AG09309 (cell line): ENCODE results near the gene RNPS1.
A peak's percentile ranks its signal among the peaks of the same experiment; 100 is the strongest.

Experiments used
- DNase-seq: peaks from one replicate; pipeline ENCODE4 v3.0.0-alpha.2; 2010; ENCODE audit warnings: low read depth
- H3K4me3 ChIP-seq: 2 replicates; pipeline ENCODE4 v1.5.1; 2011; ENCODE audit warnings: mild to moderate bottlenecking, low read depth, low read length, moderate library complexity; ENCODE audit not compliant: control insufficient read depth
- CTCF ChIP-seq: IDR thresholded peaks from 2 replicates; pipeline ENCODE4 v1.5.1; 2011; ENCODE audit warnings: mild to moderate bottlenecking, low read depth, low read length, inconsistent platforms; ENCODE audit not compliant: insufficient read depth, control insufficient read depth; ENCODE audit errors: missing control alignments

The RNPS1 gene

DNA sequence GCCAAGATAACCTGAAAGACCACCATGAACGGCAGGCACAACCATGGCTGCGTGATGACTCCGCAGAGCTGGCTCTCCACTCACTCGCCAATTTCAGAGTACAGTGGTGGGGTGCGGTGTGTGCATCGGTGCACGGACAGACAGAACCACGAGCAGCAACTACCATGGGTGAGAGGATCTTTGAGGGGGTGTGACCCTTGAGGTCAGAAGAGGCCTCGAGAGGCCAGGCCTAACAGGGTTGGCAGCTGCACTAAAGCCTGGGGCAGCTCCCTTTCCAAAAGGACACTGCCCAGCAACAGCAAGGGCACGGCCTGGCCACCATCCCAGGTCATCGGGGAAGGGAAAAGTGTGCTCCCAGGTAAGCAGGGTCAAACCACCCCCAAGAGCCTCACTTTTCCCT is 14.6 kb downstream of the RNPS1 start:
- H3K4me3 ChIP-seq = no peak overlapping the region
- DNase-seq = no peak
- TF ChIP-seq CTCF = no peak

- no peak for TF ChIP-seq CTCF
- no peak overlapping the region for H3K4me3 ChIP-seq
- no peak for DNase-seq
Measured at GRCh38 chr16:2252806-2253148, 15.1 kb downstream of the RNPS1 start.

GRCh38 chr16:2251296-2252111 is 16.4 kb downstream of the RNPS1 start, which contains the start of gene ECI1:
ECI1 (minus strand) TSS chr16:2251587; CDS start chr16:2251566, 21 bp downstream.
- TF ChIP-seq CTCF = peak; percentile 68
- peak within 1 kb of the TSS; percentile 56 for H3K4me3 ChIP-seq
- peak; percentile 76 for DNase-seq

GRCh38 chr16:2250652-2251295 is 17.2 kb downstream of the RNPS1 start:
- TF ChIP-seq CTCF = no peak
- DNase-seq = no peak
- H3K4me3 ChIP-seq = peak overlapping the region; percentile 56

DNA sequence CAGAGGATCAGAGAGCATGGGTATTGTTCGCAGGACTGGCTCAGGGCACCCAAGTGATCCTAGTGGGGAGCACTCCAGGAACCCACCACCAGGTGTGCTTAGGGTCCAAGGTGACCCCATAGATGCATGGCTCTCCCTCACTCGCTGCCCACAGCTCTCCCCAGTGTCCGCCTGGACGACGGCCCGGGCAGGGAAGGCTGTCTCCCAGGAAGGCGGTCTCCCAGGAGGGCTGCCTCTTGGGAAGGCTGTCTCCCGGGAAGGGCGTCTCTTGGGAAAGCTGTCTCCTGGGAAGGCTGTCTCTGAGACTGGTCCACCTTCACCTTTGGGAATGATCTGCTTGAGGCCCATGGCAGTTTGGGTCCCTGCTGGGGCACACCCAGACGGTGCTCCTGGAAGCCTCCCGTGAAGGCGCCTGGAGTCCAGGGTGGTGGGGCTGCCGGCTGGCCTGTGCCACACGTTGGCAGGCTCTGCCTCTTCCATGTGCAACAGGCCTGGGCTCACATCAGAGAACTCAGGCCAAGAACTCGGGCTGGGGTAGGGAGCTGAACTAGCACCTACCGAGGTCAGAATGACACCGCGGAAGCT is 21.5 kb downstream of the RNPS1 start:
- no peak for DNase-seq
- no peak overlapping the region for H3K4me3 ChIP-seq
- no peak for TF ChIP-seq CTCF

DNA sequence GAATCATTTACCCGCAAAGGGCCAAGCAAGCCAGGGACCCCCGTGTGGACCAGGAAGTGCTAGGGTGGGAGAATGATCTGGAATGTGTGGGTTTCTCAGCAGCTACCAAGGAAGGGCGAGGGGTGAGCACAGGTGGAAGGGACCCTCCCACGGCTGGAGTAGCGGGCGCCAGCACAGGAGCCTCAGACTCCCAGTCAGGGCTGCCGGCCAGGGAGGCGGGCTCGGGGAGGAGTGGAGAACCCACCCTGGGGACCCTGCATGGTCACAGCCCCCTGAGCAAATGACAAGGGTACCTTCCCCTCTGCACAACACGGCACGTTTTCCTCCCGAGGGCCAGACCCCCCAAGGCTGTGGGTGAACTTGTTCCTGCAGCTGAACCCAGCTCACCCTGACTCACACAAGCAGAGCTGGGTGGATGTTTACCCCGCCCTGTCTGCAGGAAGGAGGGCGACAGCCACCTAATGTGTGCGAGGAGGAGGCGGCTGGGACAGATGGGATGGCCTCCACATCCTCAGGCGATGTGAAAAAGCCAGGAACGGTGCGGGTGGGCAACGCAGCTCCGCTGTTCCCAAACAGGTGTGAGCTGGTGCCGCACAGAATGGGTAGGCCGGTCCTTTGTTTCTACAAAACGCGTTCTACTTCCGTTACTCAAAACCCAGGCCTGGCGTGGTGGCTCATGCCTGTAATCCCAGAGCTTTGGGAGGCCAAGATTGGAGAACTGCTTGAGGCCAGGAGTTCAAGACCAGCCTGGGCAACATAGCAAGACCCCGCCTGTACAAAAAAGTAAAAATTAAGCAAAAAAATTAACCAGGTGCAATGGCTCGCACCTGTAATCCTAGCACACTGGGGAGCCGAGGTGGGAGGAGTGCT is 22.8 kb downstream of the RNPS1 start:
- DNase-seq = no peak
- TF ChIP-seq CTCF = no peak
- H3K4me3 ChIP-seq = no peak overlapping the region
